Measurements from ENCODE around the gene C3orf22. TPM values are rescaled to one million over a fixed set of nuclear protein-coding genes. Genes with fewer than 3 reads are reported as not detected.

C3orf22 gene
- total RNA-seq, 1 donor from 2014 or later: not detected

DNA sequence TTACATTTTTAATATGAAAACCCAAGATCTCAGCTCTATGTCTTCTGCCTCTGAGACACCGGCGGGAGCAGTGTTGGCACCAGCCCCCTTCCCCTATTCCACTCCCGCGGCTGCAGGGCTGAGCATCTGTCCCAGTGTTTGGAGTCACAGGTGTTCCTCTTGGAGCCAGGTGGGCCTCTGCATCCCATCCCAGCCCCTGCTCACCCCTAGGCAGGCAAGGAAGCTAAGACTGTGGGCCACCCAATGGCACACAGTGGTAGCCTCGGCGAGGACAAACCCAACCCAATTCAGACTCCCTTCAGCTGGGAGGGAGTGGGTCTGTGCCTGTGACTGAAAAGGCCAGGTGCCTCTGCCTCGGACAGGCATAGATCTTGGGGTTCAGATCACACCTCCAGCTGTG is 31.7 kb downstream of the C3orf22 start:
- no peak for ATAC-seq

DNA sequence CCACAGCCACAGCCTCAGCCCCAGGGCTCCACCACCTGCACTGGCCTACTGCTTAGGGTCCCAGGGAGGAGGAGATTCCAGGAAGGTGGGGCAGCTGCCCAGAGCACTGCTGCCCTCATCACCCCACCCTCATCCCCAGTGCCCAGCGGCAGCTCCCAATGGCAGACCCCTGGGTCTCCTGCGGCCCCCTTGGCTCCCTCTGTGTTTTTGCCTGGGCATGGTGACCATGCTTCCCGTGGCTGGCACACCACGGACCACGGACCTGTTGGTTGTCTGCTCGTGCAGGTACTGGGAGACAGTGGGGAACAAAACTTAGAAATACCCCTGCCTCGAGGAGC is 32.1 kb downstream of the C3orf22 start:
- no peak for ATAC-seq

GRCh38 chr3:126525853-126526667 is 32.7 kb downstream of the C3orf22 start:
- ATAC-seq: no peak

DNA sequence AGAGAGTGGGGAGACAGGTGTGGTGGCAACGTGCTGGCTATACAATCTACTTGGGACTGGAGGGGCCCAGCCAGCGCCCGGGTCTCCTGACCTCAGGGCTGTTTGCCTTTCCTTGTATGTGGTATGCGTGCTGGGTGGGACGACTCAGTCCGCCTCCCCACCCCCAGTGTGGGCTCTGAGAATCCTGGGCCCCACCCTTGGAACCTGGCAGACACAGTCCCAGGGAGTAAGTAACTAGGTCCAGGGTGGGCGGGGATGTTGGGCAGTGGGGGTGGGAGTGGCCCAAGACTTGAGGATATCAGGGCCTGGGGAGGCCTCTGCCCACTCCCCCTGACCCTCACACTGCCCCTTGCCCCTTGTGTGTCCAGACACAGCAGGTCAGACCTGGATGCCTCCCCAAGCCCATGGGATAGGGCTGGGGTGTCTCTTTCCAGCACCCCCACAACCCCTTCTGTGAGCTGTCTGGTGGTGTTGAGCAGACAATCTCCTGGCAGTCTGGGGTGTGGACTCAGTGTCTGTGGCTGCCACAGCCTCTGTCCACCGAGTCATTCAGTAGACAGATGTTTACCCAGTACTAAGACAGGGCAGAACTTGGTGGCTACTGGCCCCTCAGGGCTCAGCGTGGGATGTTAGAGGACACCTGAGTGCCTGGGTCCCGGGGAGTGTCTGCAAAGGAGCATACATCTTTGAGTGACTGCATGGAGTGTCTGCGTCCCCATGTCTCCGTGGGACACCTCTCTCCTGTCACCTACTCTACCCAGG is 33.5 kb downstream of the C3orf22 start:
- ATAC-seq: no peak

GRCh38 chr3:126524429-126524988 is 34.2 kb downstream of the C3orf22 start:
- ATAC-seq: no peak

DNA sequence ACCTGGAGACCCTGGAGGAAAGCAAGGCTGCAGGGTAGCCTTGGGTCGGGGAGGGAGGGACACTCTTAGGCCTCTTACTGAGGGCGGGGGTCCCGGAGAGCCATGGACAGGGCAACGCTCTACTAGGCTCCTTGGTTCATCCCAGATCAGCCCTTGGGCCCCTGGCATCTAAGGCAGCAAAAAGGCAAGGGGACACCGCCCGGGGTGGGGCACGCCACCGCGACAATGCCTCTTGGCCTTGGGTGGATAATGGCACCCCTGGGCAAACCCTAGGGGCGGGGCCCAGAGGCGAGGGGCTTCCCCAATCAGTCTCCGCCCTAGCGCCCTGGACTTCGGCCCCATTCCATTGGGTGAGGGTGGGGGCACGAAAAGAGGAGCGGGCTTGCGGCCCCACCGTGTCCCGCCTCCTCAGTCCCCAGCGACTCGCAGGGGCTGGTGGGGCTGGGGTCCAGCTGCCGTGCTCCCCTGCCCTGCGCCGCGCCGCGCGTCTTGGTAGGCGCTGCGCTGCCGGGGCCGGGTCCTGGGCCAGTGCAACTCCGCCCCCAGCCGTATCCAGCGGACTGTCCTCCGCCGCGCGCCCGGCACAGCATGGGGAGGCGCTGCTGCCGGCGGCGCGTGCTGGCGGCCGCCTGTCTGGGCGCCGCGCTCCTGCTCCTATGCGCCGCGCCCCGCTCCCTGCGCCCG is 34.8 kb downstream of the C3orf22 start, which contains the start of gene CHST13:
CHST13 (plus strand) TSS at position 411 of the 684 bp plus-strand sequence; CDS start at position 589, 178 bp downstream.
- ATAC-seq: peak; percentile 65

GRCh38 chr3:126522363-126522788 is 36.4 kb downstream of the C3orf22 start:
- ATAC-seq: no peak

DNA sequence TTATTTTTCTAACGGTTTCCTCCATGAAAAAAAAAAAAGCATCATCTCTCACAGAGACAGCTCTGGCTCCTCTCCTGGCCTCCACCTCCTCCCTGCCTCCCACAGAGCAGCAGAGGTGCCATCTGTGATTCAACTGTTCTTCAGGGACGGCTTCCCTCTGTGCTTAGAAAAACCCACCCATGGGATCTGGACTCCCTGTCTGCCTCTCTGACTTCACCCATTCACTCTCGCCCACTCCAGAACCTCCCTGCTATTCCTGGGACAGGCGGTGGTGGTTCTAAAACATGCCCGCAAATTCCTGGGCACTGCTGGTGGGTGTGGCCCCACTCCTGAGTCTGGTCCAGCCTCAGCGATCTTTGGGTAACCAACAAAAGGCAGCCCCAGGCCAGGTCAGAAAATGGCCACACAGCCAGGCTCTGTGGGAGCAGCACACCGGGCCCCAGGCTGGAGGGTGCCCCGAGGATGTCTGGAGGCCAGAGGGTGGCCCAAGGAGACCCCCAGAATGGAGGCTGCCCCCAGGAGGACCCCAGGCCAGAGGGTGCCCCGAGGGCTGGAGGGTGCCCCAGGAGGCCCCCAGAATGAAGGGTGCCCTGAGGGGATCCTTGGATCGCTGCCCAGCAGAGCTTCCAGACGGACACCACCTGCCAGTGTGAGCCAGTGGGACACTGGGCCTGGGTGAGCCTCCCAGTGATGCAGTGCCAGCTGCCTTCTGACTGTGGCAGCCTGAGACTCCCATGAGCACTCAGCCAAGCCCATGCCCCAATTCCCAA is 37.4 kb downstream of the C3orf22 start:
- ATAC-seq: no peak

DNA sequence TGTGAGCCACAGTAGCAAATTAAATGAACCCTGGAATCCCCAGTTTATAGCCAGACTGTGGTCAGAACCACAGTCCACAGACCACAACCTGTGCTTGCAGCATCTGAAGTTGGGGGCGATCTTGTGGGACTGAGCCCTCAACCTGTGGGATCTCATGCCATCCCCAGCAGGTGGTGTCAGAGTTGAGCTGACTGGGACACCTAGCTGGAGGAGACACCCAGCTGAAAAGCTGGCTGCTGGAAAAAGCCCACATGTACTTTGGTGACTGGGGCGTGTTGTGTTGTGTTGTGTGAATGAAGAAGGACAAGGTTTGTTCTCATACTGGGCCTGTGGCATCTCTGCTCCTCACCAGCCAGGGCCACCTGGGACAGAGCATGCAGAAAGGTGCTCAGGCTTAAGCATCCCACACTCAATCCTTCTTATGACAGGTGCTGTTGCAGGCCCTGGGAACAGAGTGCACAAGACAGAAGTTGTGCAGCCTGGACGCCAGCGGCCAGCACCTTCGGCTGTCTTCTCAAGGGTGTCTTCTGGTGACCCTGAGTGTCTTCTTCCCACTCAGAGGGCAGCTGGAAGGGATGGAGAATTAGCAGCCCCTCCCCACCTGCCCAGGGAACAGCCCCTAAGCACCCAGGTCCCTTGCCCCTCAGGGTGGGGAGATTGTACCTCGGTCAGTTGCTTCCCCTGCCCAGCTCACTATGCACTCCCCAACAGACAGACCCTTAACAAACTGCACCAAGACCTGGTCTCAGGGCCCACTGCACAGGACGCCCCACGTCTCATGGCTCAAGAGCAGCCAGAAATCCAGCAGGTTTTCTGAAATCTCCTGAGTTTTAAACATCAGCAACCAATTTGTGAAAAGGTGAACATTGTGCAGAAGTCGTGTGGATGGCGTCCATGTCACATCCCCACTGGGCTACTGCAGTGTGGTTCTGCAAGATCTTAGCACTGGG is 39.0 kb downstream of the C3orf22 start:
- ATAC-seq: no peak

DNA sequence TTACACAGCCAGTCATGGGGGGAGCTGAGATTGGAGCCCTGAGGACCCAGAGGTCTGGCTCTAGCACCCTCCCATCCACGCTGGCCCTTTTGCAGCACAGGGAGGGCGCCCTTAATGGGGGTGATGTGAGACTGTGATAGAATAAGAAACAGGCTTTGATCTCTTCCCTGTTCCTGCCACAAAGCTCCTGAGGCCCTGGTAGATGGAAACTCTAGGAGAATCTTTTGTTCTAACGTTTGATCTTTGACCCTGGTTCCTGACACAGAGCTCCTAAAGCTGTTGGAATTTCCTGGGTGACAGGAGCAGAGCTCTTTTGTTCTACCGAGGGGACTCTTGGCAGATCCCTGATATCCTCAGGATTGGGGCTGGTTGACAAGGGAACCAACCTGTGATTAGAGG is 40.0 kb downstream of the C3orf22 start:
- ATAC-seq: no peak

DNA sequence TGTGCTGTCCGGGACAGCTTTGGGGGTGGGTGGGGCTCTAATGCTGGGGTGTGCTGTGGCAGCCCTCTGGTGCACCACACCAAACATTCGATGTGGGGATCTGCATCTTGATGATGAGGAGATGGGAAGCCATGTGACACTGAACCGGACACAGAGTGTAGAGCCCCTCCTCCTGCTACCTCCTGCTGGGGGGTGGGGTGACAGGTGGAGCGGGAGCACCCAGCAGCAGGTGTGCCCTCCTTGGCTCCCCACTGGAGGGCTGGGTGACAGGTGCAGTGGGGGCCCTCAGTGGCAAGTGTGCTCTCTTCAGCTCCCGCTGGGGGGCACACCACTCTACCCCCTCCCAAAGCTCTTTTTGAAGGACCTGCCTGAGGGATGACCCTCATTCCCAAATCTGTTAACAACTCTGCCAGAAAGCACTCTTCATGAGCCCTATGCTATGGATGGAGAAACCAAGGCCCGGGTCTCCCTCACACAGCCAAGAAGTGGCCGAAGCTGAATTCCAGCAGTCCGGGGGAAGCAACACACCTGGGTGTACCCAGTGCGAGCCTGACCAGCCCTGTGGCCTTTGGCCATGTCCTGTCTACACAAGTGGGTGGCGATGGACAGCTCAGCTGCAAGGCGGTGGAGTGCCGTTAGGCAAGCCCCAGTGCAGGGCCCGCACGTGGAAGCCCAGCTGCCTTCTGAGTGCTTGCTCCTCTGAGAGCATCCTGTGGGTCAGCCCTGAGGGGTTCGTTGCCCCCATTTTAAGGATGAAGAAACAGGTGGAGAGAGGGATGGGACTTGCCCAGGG is 40.5 kb downstream of the C3orf22 start:
- no peak for ATAC-seq

DNA sequence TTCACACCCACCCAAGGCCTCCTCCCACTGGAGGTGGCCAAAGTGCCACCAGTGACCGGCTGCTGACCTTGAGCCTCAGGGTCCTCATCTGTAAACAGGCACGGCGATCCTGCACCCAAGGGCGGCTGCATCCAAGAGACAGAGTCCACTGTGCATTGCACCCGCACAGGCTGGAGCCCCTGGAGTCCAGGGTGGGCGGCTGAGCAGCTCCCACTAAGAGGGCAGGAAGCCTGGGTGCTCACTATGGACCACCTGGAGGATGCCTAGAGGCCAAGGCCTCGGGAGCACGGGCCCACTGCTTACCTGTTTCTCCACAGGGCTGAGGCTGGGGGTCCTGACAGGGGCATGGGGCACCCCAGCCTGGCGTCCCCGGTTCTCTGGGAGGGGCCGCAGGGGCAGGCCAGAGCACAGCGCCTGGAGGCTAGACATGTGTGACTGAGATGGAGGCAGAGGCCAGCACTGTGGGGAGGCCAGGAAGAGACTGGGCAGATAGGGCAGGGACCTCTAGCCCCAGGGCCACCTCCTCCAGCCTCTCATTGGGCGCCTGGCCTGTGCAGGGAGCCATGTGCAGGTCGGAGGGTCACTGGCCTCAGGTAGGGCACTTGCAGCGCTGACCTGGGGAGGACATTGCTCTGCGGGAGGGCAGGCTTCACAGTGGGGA is 41.3 kb downstream of the C3orf22 start, which contains the start of gene UROC1:
UROC1 (minus strand) TSS at position 483 of the 661 bp plus-strand sequence; CDS start at position 429, 54 bp downstream.
- ATAC-seq: no peak

GRCh38 chr3:126516936-126517290 is 41.8 kb downstream of the C3orf22 start:
- ATAC-seq: no peak

- ATAC-seq: no peak
Observed at GRCh38 chr3:126516152-126516935, 42.4 kb downstream of the C3orf22 start.

DNA sequence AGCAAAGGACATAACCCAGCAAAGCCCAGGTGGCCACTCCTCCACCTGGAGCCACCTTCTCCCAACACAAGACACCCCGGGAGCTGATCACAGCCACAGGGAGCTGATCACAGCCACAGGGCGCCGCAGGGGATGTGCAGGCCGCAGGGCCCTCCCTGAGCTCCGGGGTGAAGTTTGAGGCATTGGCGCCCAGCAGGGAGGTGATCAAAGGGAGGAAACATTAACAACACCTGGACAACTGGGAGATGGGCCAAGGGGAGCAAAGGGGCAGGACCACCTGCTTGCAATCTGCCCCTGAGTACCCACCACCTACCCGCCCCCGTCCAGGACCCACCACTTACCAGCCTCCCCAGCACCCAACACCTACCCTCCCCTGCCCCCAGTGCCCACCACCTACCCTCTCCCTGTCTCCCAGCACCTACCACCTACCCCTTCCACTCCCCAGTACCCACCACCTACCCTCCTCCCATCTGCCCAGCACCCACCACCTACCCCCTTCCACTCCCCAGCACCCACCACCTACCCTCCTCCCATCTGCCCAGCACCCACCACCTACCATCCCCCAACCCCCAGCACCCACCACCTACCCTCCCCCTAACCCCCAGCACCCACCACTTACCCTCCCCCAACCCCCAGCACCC is 43.5 kb downstream of the C3orf22 start:
- ATAC-seq: no peak

DNA sequence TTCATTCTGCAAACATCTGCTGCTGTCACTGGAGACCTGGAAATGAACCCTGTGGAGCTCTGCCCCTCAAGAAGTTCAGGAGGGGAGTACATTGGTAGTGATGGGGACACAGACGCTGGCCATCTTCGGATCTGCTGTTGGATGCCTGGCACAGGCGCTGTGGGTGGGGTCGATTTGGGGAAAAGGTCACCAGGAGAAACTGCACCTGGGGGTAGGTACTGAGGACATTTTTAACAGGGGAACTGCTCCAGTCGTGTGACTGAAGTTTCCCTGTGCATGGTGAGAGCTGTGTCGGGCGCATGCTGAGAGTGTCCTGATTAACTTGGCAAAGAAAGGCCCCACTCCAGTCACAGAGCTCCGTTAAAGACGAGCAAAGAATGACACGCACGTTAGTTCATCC is 44.6 kb downstream of the C3orf22 start:
- no peak for ATAC-seq

- ATAC-seq: peak; percentile 17
Observed at GRCh38 chr3:126512916-126513650, 45.6 kb downstream of the C3orf22 start.
